ENCODE data around the gene EDRF1. TPM values are rescaled to one million over a fixed set of nuclear protein-coding genes. Genes with fewer than 3 reads are reported as not detected.

The EDRF1 gene
- total RNA-seq, 6 experiments from 2014 or later, result 19.0 to 21.9 (median 20.2) TPM

- DNase-seq, result no peak
- Mint-ChIP-seq H3K9me3 (peaks cover 4% of the 10 kb centered on the region; the same call in 1 of the 2 replicates), H3K4me1 (ENCODE audit: low read depth) (peaks cover 18% of the 10 kb centered on the region), H3K4me3 (no peak overlapping the region), H3K27me3 (ENCODE audit: insufficient read depth) (peaks cover 2% of the 10 kb centered on the region; the same call in 1 of the 2 replicates), H3K27ac (no peak overlapping the region), H3K36me3 (ENCODE audit: low read depth) (no peaks in the 10 kb centered on the region)
- TF ChIP-seq, protein P1, sequence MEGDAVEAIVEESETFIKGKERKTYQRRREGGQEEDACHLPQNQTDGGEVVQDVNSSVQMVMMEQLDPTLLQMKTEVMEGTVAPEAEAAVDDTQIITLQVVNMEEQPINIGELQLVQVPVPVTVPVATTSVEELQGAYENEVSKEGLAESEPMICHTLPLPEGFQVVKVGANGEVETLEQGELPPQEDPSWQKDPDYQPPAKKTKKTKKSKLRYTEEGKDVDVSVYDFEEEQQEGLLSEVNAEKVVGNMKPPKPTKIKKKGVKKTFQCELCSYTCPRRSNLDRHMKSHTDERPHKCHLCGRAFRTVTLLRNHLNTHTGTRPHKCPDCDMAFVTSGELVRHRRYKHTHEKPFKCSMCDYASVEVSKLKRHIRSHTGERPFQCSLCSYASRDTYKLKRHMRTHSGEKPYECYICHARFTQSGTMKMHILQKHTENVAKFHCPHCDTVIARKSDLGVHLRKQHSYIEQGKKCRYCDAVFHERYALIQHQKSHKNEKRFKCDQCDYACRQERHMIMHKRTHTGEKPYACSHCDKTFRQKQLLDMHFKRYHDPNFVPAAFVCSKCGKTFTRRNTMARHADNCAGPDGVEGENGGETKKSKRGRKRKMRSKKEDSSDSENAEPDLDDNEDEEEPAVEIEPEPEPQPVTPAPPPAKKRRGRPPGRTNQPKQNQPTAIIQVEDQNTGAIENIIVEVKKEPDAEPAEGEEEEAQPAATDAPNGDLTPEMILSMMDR (IDR thresholded peaks at IDR 0.05), result no peak
Measured at GRCh38 chr10:125774581-125775191, 55.2 kb downstream of the EDRF1 start.

- H3K4me3 Mint-ChIP-seq, result no peak within 1 kb of the TSS
- peaks cover 18% of the 10 kb centered on the region for H3K4me1 Mint-ChIP-seq (ENCODE audit: low read depth)
- H3K27me3 Mint-ChIP-seq (ENCODE audit: insufficient read depth), result peaks cover 2% of the 10 kb centered on the region; the same call in 1 of the 2 replicates
- peaks cover 4% of the 10 kb centered on the region; the same call in 1 of the 2 replicates for H3K9me3 Mint-ChIP-seq
- TF ChIP-seq, protein P1 (IDR thresholded peaks at IDR 0.05), result no peak
- DNase-seq, result no peak
- H3K36me3 Mint-ChIP-seq (ENCODE audit: low read depth), result no peaks in the 10 kb centered on the region
- no peak within 1 kb of the TSS for H3K27ac Mint-ChIP-seq
Measured at GRCh38 chr10:125775491-125776106, 56.1 kb downstream of the EDRF1 start, which contains the start of gene MMP21. MMP21 (minus strand) TSS chr10:125775821; CDS start chr10:125775821, 0 bp downstream.

- TF ChIP-seq, protein P1 (IDR thresholded peaks at IDR 0.05), result no peak
- H3K27ac Mint-ChIP-seq, result peak overlapping the region; percentile 46
- H3K27me3 Mint-ChIP-seq (ENCODE audit: insufficient read depth), result peaks cover 2% of the 10 kb centered on the region; the same call in 1 of the 2 replicates
- H3K4me1 Mint-ChIP-seq (ENCODE audit: low read depth), result peaks cover 25% of the 10 kb centered on the region
- H3K36me3 Mint-ChIP-seq (ENCODE audit: low read depth), result no peaks in the 10 kb centered on the region
- DNase-seq, result no peak
- no peak overlapping the region for H3K4me3 Mint-ChIP-seq
- peaks cover 4% of the 10 kb centered on the region; the same call in 1 of the 2 replicates for H3K9me3 Mint-ChIP-seq
Measured at GRCh38 chr10:125777806-125778205, 58.3 kb downstream of the EDRF1 start.

DNA sequence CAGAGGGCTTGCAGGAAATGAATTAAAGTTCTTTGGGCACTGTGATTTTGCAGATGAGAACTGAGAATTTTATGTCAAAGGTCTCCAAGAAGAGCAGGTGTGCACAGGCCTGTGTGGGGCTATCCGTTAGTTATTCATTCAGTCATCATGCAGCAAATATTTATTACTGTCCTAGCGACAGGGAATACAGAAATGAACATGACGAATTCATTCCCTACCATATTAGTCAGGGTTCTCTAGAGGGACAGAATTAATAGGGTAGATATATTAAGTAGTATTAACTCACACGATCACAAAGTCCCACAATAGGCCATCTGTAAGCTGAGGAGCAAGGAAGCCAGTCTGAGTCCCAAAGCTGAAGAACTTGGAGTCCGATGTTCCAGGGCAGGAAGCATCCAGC, 59.0 kb downstream of the EDRF1 start:
- Mint-ChIP-seq H3K27me3 (ENCODE audit: insufficient read depth) (peaks cover 2% of the 10 kb centered on the region; the same call in 1 of the 2 replicates), H3K36me3 (ENCODE audit: low read depth) (no peaks in the 10 kb centered on the region), H3K4me3 (no peak overlapping the region), H3K27ac (peak overlapping the region; percentile 60), H3K4me1 (ENCODE audit: low read depth) (peaks cover 30% of the 10 kb centered on the region), H3K9me3 (peaks cover 4% of the 10 kb centered on the region; the same call in 1 of the 2 replicates)
- TF ChIP-seq, protein P1 (IDR thresholded peaks at IDR 0.05), result no peak
- peak; percentile 68 for DNase-seq

DNA sequence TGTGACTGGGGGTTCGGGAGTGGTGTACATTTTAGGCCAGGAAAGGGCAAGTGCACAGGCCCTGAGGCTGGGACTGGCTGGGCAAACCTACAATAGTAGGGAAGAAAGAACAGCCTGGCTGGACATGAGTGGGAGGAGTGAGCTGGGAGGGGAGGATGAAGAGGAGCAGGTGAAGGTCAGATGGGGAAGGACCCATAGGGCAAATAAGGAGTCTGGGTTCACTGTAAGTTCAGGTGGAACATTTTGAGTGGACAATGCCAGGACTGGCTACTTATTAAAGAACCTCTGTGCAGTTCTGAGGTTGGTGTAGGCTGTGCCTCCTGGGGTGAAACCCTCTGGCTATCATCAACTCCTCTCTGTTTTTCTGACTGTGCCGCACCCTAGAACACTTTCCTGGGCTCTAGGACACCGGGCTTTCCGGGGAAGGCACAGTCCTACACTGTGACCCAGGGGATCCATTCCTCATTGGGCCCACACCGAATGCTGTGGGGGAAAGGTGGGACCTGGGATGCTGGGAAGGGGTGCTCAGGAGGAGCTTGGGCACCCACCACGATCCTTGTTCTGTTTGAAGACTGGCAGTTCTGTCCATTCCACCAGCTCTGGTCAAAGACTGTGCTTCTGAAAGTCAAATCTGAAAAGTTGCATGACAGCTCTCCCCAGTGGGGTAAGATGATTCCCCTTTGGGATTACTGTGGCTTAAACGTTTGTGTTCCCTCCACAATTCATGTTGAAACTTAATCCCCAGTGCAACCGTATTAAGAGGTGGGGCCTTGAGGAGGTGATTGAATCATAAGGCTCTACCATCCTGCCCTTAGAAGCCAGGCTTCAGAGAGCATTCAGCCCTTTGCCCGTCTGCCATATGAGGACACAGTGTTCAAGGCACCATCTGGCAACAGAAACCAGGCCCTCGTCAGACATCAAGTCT, 60.2 kb downstream of the EDRF1 start:
- no peaks in the 10 kb centered on the region for H3K36me3 Mint-ChIP-seq (ENCODE audit: low read depth)
- peaks cover 30% of the 10 kb centered on the region for H3K4me1 Mint-ChIP-seq (ENCODE audit: low read depth)
- no peaks in the 10 kb centered on the region for H3K27me3 Mint-ChIP-seq (ENCODE audit: insufficient read depth)
- DNase-seq, result no peak
- no peak overlapping the region for H3K4me3 Mint-ChIP-seq
- H3K9me3 Mint-ChIP-seq, result no peaks in the 10 kb centered on the region
- peak overlapping the region; percentile 30; the same call in 1 of the 2 replicates for H3K27ac Mint-ChIP-seq
- TF ChIP-seq, protein P1 (IDR thresholded peaks at IDR 0.05), result no peak

All from HFFc6 (cell line).